HG03159 (cell line): ENCODE results near the gene APLP2.
"Not testable (repeated sequence)": the region's sequence is repeated elsewhere in the genome, so short reads cannot be mapped to it uniquely, and the experiment has no call there.

Experiments
- ATAC-seq: cut with Tn5 transposase; IDR thresholded peaks from one replicate; pipeline ENCODE4 v1.9.1; 2021; ENCODE audit warnings: mild to moderate bottlenecking, moderate library complexity; ENCODE audit not compliant: unreplicated experiment

Gene APLP2

GRCh38 chr11:130069659-130070108 lies at the start of gene APLP2:
Gene APLP2, plus strand, starts transcription at chr11:130069894. Its CDS starts 84 bp downstream, at chr11:130069978.
- peak; percentile 95 for ATAC-seq

GRCh38 chr11:130020323-130020722 lies 49.4 kb upstream of the APLP2 start:
- no peak for ATAC-seq

GRCh38 chr11:130021606-130022005 lies 48.1 kb upstream of the APLP2 start:
- ATAC-seq, result not testable (repeated sequence)

GRCh38 chr11:130022799-130023198 lies 46.9 kb upstream of the APLP2 start:
- peak; percentile 26 for ATAC-seq

- ATAC-seq, result peak; percentile 97
These were observed 46.5 kb upstream of the APLP2 start for GRCh38 chr11:130023204-130023603.

- no peak for ATAC-seq
These were observed 45.3 kb upstream of the APLP2 start for GRCh38 chr11:130024361-130024760.

GRCh38 chr11:130025371-130025770 lies 44.3 kb upstream of the APLP2 start:
- ATAC-seq, result no peak

- peak; percentile 75 for ATAC-seq
These were observed 40.6 kb upstream of the APLP2 start for GRCh38 chr11:130029137-130029536.

GRCh38 chr11:130031056-130031455 lies 38.6 kb upstream of the APLP2 start:
- no peak for ATAC-seq

GRCh38 chr11:130031945-130032344 lies 37.7 kb upstream of the APLP2 start:
- ATAC-seq, result no peak

GRCh38 chr11:130032931-130033330 lies 36.8 kb upstream of the APLP2 start:
- ATAC-seq, result no peak

- no peak for ATAC-seq
These were observed 35.5 kb upstream of the APLP2 start for GRCh38 chr11:130034236-130034635.

- no peak for ATAC-seq
These were observed 32.6 kb upstream of the APLP2 start for GRCh38 chr11:130037058-130037457.

- no peak for ATAC-seq
These were observed 31.7 kb upstream of the APLP2 start for GRCh38 chr11:130037881-130038585.

GRCh38 chr11:130040281-130040940 lies 29.3 kb upstream of the APLP2 start:
- ATAC-seq, result no peak

GRCh38 chr11:130042093-130042591 lies 27.6 kb upstream of the APLP2 start:
- no peak for ATAC-seq

GRCh38 chr11:130043575-130043974 lies 26.1 kb upstream of the APLP2 start:
- ATAC-seq, result no peak

GRCh38 chr11:130047141-130047540 lies 22.6 kb upstream of the APLP2 start:
- ATAC-seq, result no peak

GRCh38 chr11:130049328-130049771 lies 20.3 kb upstream of the APLP2 start:
- ATAC-seq, result no peak

- ATAC-seq, result no peak
These were observed 19.4 kb upstream of the APLP2 start for GRCh38 chr11:130050257-130050656.

- no peak for ATAC-seq
These were observed 18.6 kb upstream of the APLP2 start for GRCh38 chr11:130051082-130051481.

GRCh38 chr11:130052567-130052966 lies 17.1 kb upstream of the APLP2 start:
- no peak for ATAC-seq
